ENCODE data around the gene SUPT5H.
"Not testable (repeated sequence)": the region's sequence is repeated elsewhere in the genome, so short reads cannot be mapped to it uniquely, and the experiment has no call there.

SUPT5H gene

DNA sequence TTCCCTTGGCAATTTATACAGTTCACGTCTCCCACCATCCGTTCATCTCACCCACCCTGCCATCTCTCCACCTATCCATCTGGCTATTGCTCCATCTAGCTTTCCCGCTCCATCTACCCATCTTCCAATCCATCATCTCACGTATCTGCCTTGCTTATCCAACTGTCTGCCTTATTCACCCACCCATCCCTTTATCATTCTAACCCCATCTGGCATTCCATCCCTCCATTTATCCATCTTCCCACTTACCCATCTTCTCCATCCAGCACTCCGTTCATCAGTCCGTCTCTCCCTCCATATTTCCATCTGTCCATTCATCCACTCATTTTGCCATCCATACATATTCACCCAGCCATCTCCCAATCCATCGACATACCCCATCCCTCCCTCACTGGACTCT is 19.6 kb upstream of the SUPT5H start:
- DNase-seq (ENCODE audit: low read depth), result no peak

DNA sequence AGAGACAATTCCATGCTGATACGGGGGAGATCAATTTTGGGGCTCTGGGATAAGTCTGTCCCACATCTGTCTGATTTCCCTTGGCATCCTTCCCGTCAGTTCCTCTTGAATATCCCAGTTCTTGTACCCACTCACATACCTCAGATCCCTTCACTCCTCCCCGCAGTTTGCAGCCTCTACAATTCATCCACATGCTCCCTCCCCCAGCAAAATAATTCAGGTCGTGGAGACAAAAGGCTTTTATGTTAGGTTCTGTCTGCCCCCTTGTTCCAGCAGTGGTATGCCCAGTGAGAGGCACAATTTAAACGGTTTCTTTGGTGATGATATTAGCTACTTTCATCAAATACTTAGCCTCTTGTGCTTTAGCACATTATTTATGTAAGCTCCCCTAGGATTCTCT is 19.2 kb upstream of the SUPT5H start:
- DNase-seq (ENCODE audit: low read depth), result no peak

DNA sequence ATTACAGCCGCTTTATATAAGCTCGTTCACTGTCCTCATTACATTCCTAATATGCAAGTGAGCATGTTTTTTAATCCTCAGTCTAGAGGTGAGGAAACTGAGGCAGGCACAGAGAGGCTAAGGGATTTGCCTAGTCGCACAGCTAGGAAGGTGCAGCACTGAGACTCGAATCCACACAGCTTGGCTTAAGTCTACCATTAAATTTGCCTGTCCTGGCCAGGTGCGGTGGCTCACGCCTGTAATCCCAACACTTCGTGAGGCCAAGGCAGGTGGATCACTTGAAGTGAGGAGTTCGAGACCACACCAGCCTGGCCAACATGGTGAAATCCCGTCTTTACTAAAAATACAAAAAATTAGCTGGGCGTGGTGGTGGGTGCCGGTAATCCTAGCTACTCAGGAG is 17.7 kb upstream of the SUPT5H start:
- DNase-seq (ENCODE audit: low read depth), result no peak

DNA sequence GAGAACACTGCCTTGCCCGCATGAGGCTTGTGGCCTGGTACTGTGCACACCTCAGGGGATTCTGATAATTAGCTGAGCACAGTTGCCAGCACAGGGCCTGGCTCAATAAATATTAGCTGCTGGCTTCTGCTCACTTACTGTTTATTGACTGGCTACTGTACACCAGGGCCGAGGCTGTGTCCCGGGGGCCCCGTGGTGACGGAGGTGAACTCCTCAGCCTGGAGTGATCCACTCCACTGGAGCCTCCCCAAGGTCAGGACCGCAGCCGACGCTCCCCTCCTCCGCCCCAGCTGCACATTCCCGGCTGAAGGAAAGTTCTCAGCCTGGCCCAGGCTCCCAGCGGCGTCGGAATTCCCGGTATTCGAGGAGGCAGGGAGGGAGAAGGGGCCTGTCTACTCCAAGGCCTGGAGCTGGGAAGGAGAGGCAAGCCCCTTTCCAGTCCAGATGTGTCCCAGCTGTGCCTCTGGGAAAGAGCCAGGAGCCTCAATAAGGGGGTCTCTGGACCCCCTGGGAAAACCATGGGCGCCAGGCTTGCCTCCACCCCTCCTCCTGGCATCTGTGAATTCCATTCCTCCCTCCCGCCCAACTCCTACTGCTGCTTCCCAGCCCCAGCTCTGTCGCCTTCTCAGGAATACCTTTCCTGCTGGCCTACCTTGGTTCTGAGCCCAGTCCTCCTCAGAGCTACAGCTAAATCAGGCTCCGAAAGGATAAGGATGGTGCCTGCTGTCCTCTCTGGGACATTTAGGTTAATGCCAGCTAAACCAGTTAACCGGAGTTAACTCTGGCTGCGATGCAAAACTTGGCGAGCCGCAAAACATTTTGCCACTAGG is 16.9 kb upstream of the SUPT5H start:
- peak; percentile 79 for DNase-seq (ENCODE audit: low read depth)

DNA sequence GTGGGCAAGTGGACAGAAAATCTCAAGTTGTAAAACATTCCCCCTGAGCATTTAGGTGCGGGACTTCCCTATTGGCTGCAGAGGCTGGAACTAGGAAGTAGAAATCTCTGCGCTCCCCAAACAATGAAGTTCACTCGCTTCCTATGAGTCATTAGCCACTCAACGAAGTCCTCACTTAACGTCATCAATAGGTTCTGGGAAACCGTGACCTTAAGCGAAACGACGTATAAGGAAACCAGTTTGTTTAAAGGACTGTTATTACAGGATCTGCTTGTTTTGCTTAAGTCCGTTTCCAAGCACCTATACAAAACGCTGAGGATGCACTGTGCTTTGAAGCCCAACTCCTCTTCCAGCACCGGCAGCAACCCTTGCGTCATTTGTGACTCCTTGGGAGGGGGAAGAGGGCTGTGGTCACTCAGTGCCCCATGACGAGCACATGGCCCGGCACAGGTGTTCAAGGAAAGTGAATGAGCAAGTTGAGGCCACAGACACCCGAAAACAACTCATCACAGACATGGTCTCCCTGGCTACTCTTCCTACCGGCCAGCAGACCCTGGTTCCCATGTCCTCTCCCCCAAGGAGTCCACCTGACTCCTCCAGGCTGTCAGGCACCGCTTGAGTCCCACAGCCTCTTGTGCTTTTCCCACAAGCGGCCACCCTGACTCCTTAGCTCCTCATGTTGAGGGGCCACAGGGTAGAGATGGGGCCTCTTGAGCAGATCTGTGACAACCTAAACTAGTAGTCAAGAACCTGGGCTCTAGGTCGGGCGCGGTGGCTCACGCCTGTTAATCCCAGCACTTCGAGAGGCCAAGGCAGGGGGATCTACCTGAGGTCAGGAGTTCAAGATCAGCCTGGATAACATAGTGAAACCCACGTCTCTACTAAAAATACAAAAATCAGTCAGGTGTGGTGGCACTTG is 14.4 kb upstream of the SUPT5H start:
- DNase-seq (ENCODE audit: low read depth), result peak; percentile 100

DNA sequence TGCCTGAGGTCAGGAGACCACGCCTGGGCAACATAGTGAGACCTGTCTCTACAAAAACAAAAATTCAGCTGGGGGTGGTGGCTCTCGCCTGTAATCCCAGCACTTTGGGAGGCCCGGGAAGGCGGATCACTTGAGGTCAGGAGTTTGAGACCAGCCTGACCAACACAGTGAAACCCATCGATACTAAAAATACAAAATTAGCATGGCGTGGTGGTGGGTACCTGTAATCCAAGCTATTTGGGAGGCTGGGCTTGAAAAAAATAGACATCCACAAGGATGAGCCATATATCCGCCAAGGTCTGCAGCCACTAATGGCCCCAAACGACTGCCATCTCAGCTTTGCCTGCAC is 12.7 kb upstream of the SUPT5H start:
- no peak for DNase-seq (ENCODE audit: low read depth)

DNA sequence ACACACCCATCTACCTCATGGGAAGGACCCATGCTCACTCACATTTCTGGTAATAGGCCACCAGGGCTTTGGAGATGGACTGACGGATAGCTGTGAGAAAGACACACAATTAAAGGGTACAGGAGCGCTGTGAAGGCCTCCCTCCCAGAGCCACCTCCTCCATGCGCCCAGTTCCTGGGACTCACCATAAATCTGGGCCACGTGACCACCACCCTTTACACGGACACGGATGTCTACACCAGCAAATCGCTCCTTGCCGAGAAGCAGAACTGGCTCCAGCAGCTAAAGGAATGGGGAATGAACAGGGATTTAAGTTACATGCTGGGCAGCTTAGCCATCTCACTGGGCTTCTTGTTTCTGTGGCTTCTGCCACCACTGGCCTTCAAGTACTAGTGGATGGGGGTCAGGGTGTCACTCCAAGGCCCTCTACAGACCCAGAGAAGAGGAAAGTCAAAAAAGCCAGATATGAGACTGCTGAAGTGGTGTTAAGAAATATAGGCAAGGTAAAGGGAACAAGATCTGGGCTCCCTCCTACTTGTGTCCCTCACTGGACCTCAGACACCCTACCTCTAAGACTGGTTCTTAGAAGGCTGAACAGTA is 11.8 kb upstream of the SUPT5H start:
- no peak for DNase-seq (ENCODE audit: low read depth)

DNA sequence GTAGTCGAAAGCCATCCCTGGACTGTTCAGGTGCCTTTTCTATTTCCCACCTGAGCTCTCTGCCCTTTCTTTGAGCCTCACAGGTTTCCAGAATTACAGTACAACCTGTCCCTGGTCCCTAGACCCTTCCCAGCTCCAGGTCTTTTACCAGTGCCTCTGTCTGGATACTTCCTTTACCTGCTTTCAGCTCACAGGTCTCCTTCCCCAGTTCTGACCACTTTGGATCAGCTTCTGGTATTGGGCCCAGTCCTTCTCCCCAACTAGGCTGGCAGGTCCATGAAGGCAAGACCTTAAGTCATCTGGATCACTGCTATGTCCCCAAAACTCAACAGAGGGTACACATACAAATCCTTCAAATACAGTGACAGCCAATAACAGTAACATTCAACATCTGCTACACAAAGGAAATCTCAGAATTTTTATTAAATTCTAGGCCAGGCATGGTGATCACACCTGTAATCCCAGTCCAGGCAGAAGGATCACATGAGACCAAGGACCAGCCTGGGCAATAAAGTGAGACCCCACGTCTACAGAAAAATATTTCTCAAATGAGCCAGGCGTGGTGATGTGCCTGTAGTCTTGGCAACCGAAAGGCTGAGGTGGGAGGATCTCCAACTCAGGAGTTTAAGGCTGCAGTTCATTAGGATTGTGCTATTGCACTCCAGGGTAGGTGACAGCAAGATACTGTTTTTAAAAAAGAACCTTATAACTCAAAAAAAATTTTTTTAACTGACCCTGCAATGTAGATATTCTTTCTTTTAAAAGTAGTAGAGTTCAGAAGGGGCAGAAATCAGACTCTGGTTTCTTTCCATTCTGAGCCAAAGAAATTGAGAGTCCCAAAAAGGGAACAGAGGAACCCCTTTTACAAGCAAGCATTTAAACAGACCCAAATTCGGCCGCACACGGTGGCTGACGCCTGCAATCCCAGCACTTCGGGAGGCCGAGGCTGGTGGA is 11.0 kb upstream of the SUPT5H start:
- DNase-seq (ENCODE audit: low read depth), result peak; percentile 24

DNA sequence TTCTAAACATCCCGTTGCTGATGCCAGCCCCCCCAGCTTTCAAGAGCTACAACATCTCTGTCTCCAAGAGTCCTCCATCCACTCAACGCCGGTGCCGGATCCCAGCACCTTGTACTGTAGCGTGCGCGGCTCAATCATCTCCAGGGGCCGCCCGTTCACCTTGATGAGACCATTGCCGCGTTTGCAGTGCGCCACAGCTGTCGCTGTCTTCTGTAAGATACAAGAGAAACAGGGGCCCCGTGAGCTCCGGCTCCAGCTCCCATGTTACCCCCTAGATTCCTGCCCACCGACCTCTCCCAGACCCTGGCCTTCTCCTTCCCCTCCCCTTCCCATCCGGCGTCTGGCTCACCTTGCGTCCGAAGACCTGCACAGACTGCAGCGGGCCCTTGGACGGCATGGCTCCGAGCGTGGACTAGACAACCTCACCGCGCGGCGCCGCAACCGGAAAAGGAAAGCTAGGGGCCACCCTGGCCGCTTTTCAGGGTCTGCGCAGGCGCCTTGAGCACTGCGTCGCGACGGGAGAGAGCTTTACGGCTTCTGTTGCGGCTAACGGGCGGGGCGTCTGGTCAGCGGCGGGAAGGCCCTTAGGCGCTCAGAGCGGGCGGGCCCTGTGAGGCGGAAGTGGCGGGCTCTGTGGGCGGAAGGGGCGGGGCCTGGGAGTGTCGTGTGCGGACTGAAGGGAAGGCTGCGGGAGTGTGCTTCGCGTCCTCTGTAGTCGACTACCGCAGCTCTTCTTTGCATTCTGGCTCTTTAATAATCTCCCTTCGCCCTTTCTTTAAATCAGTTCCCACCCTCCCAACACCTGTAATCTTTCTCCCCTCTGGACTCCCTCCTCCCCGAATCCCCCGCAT is 9.7 kb upstream of the SUPT5H start, which contains the start of gene RPS16:
RPS16 (minus strand) TSS at position 451 of the 851 bp plus-strand sequence; CDS start at position 397, 54 bp downstream.
- peak; percentile 98 for DNase-seq (ENCODE audit: low read depth)

DNA sequence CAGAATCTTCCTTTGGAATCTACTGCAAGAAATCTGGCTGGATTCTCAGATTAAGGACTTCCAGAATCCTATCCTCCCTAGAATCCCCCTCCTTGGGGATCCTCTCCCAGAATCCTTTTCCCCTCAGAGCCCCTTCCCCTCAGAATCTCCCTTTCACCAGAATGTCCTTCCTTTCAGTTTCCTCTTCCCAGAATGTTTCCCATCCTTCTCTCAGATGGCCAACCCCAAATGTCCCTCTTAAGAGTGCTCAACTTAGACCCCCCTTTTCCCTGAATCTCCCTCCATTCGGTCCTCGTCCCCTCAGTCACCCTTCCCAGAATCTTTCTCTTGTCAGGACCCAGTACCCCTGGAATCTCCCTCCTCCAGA is 9.0 kb upstream of the SUPT5H start:
- no peak for DNase-seq (ENCODE audit: low read depth)

DNA sequence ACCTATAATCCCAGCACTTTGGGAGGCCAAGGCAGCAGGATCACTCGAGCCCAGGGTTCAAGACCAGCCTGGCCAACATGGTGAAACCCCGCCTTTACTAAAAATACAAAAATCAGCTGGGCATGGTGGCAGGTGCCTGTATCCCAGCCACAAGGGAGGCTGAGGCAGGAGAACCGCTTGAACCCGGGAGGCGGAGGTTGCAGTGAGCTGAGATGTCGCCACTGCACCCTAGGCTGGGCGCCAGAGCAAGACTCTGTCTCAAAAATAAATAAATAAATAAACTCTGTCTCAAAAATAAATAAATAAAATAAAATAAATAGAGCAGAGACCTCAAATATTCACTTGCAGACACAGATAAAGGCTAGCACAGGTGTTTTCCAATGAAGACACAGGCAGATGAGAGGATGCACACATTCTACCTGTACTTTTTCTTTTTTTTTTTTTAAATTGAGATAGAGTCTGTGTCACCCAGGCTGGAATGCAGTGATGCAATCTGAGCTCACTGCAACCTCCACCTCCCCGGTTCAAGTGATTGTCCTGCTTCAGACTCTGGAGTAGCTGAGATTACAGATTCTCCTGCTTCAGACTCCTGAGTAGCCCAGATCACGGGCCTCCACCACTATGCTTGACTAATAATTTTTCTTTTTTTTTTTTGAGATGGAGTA is 7.0 kb upstream of the SUPT5H start:
- peak; percentile 49 for DNase-seq (ENCODE audit: low read depth)

DNA sequence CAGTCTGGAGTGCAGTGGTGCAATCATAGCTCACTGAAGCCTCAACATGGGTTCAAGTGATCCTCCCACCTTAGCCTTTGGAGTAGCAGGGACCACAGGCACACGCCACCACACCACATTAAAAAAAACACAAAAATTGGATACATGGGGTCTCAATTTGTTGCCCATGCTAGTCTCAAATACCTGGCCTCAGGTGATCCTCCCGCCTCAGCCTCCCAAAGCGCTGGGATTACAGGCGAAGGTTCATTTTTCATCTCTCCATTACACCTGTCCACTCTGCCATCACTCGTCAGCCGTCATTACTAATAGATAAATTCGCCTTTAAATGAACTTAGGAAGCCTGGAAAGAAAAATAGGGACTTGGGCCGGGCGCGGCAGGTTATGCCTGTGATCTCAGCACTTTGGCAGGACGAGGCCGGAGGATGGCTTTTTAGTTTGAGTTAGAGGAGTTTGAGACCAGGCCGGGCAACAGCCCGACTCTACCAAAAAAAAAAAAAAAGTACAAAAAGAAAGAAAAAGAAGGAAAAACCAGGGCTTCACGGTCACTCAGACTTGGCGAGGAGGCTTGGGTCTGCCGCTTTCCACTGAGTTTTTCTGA is 685 bp upstream of the SUPT5H start:
- DNase-seq (ENCODE audit: low read depth), result peak; percentile 27

DNA sequence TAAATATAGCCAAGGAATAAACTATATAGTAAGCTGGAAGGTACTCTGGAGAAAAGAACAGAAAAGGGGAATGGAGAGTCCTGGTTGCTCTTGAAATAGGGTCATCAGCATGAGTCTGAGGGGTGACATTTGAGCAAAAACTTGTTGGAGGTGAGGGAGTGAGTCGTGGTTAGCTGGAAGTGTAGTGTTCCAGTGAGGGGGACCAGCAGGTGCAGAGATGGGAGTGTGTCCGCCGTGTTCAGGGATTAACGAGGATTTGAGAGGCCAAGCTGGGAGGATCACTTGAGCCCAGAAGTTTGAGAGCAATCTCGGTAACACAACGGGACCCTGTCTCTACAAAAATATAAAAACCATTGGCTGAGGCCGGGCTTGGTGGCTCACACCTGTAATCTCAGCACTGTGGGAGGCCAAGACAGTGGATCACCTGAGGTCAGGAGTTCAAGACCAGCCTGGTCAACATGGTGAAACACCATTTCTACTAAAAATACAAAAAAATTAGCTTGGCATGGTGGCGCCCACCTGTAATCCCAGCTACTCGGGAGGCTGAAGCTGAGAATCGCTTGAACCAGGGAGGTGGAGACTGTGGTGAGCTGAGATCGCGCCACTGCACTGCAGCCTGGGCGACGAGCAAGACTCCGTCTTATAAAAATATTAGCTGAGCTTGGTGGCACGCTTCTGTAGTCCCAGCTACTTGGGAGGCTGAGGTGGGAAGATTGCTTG is 1.1 kb downstream of the SUPT5H start:
- DNase-seq (ENCODE audit: low read depth), result no peak

DNA sequence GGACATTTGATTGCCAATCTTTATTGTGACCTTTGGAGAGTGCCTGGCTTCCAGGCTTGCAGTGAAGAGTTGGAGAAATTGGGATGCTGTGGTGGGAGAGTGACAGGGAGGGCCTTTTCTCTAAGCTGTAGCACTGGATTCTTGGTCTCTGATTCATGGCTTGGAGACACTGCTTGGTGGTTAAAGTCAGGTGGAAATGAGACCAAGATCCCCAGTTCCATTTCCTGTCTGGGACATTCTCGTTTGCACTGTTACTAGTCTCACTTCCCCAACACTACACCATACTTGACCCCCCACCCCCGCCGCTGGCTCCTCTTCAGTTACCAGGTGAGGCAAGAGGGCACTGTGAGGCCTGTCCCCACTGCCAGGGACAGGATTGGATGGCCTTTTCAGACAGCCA is 2.9 kb downstream of the SUPT5H start:
- peak; percentile 52 for DNase-seq (ENCODE audit: low read depth)

DNA sequence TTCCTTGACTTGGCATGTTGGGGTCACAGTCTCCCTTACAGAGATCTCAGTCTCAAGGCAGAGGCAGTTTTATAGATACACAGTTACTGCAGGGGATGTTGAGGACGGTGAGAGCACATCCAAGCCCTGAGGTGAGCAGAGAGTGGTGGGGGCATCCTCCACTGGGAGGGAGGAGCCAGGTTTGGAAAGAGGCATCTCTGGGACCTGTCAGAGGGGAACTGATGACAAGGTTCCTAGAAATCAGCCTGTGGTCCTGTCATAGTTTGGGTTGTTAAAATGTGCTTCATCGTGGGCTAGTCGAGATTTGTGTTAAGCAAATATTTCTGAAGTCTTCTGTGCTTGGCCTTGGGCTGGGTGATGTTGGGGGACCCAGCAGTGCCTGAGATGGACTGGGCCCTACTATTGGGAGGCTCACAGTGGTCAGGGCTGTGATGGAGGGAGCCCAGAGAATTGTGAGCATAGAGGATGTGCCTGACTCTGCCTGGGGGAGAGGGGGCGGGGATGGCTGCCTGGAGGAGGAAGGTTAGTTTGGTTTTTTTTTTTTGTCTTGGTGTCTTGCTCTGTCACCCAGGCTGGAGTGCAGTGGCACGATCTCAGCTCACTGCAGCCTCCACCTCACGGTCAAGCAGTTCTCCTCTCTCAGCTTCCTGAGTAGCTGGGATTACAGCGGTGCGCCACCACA is 3.9 kb downstream of the SUPT5H start:
- DNase-seq (ENCODE audit: low read depth), result no peak

DNA sequence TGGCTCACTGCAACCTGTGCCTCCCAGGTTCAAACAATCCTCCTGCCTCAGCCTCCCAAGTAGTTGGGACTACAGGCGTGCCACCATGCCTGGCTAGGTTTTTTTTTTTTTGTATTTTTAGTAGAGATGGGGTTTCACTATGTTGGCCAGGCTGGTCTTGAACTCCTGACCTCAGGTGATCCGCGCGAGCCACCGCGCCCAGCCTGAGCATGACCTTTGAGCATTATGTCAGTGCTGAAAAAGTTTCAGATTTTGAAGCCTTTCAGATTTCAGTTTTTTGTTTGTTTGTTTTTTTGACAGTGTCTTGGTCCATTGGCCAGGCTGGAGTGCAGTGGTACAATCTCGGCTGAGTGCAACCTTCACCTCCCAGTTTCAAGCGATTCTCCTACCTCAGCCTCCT is 5.9 kb downstream of the SUPT5H start:
- not testable (repeated sequence) for DNase-seq (ENCODE audit: low read depth)

DNA sequence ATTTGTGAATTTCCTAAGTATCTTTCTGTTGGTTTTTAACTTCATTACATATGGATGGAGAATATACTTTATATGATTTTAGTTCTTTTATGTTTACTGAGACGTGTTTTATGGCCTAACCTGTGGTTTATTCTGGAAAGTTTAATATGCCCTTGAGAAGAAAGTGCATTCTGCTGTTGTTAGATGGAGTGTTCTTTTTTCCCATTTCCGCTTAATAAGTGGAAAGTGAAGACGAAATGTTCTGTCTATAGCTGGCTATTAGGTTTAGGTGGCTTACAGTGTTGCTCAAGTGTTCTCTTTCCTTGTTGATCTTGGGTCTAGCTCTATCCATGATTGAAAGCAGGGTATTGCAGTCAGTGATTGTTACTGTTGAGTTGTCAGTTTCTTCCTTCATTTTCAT is 18.0 kb downstream of the SUPT5H start:
- DNase-seq (ENCODE audit: low read depth), result peak; percentile 13

DNA sequence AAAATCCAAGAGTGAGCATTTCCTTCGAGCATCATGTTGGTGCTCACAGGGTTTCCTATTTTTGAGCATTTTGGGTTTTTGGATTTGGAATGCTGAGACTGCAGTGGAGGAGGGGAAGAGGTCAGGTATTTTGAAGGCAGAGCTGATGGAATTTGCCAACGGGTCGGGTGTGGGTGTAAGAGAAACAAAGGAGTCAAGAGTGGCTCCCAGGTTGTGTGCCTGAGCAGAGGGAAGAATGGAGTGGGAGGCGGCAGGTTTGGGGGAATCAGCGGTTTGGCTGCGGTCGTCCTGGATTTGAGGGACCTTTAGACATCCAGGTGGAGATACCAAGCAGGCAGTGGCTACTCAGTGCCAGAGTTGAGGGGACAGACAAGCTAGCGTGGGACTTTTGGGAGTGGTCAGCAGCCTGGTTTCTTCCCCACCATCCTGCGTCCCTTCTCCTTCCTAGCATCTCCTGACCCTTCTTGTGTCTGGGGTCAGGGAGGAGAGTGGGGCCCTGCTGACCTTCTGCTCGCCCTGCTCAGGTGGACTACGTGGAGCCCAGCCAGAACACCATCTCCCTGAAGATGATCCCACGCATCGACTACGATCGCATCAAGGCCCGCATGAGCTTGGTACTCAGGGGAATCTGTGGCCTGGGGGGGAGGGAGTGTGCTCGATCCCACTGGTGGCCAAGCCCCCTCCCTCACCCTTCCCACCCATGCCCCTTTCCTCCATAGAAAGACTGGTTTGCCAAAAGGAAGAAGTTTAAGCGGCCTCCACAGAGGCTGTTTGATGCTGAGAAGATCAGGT is 20.8 kb downstream of the SUPT5H start:
- DNase-seq (ENCODE audit: low read depth), result no peak

Data from iris pigment epithelial cell (primary cell).